Parathyroid adenoma (tissue), 2 donors: ENCODE measurements around the gene MRPL33.

Experiments used
- H2AFZ ChIP-seq: fragments of 300-600 bp; sonication (generic); one replicate; pipeline ENCODE4 v1.7.0; 2017; ENCODE audit warnings: antibody characterized with exemption, mild to moderate bottlenecking
- H3K27ac ChIP-seq: fragments of 300-600 bp; sonication (generic); one replicate; pipeline ENCODE4 v1.7.0; 2017
- H3K27me3 ChIP-seq: fragments of 300-600 bp; sonication (generic); one replicate; pipeline ENCODE4 v1.7.0; 2017; ENCODE audit warnings: low read length; ENCODE audit not compliant: control insufficient read depth, insufficient read depth
- H3K36me3 ChIP-seq: fragments of 300-600 bp; sonication (generic); one replicate; pipeline ENCODE4 v1.7.0; 2017; ENCODE audit warnings: low read length; ENCODE audit not compliant: control insufficient read depth, insufficient read depth
- H3K4me1 ChIP-seq: fragments of 300-600 bp; sonication (generic); one replicate; pipeline ENCODE4 v1.7.0; 2017; ENCODE audit warnings: control low read depth
- H3K4me2 ChIP-seq: fragments of 300-600 bp; sonication (generic); one replicate; pipeline ENCODE4 v1.7.0; 2017; ENCODE audit warnings: low read length
- H3K4me3 ChIP-seq: fragments of 300-600 bp; sonication (generic); one replicate; pipeline ENCODE4 v1.7.0; 2017; ENCODE audit warnings: low read depth, low read length
- H3K79me2 ChIP-seq: fragments of 300-600 bp; sonication (generic); one replicate; pipeline ENCODE4 v1.7.0; 2017; ENCODE audit warnings: control low read depth
- H3K9ac ChIP-seq: fragments of 300-600 bp; sonication (generic); one replicate; pipeline ENCODE4 v1.7.0; 2017; ENCODE audit warnings: mild to moderate bottlenecking
- H3K9me3 ChIP-seq: fragments of 300-600 bp; sonication (generic); one replicate; pipeline ENCODE4 v1.7.0; 2017; ENCODE audit warnings: low read length; ENCODE audit not compliant: control insufficient read depth
- CTCF ChIP-seq: fragments of 300-600 bp; sonication (generic); IDR thresholded peaks from one replicate; pipeline ENCODE4 v1.7.0; 2017; ENCODE audit warnings: antibody characterized with exemption, mild to moderate bottlenecking
- donor health status: primary hyperparathyroidism.

The MRPL33 gene

GRCh38 chr2:27795093-27795834 lies 23.7 kb downstream of the MRPL33 start:
- H3K27me3 ChIP-seq: no peaks in the 10 kb centered on the region
- no peak overlapping the region for H2AFZ ChIP-seq
- no peaks in the 10 kb centered on the region for H3K9me3 ChIP-seq
- no peaks in the 10 kb centered on the region for H3K4me1 ChIP-seq
- H3K36me3 ChIP-seq: no peaks in the 10 kb centered on the region
- no peak overlapping the region for H3K9ac ChIP-seq
- no peak overlapping the region for H3K4me2 ChIP-seq
- TF ChIP-seq CTCF: no peak
- H3K4me3 ChIP-seq: no peak overlapping the region
- no peaks in the 10 kb centered on the region for H3K79me2 ChIP-seq
- peak overlapping the region; percentile 30 for H3K27ac ChIP-seq

GRCh38 chr2:27795868-27796277 lies 24.4 kb downstream of the MRPL33 start:
- Histone ChIP-seq H3K27me3 (no peaks in the 10 kb centered on the region), H3K4me1 (no peaks in the 10 kb centered on the region), H3K4me2 (no peak overlapping the region), H3K27ac (peak overlapping the region; percentile 30), H3K4me3 (no peak overlapping the region), H3K36me3 (no peaks in the 10 kb centered on the region), H3K9me3 (no peaks in the 10 kb centered on the region), H3K79me2 (no peaks in the 10 kb centered on the region), H3K9ac (no peak overlapping the region), H2AFZ (no peak overlapping the region)
- TF ChIP-seq CTCF: no peak

- no peak overlapping the region for H3K9ac ChIP-seq
- H2AFZ ChIP-seq: no peak overlapping the region
- no peaks in the 10 kb centered on the region for H3K4me1 ChIP-seq
- no peaks in the 10 kb centered on the region for H3K36me3 ChIP-seq
- no peaks in the 10 kb centered on the region for H3K79me2 ChIP-seq
- H3K9me3 ChIP-seq: no peaks in the 10 kb centered on the region
- H3K27ac ChIP-seq: no peak overlapping the region
- H3K4me2 ChIP-seq: no peak overlapping the region
- no peak overlapping the region for H3K4me3 ChIP-seq
- H3K27me3 ChIP-seq: no peaks in the 10 kb centered on the region
- TF ChIP-seq CTCF: no peak
Observed at GRCh38 chr2:27796791-27797765, 25.6 kb downstream of the MRPL33 start.

- Histone ChIP-seq H3K4me3 (no peak overlapping the region), H3K4me2 (no peak overlapping the region), H3K27ac (no peak overlapping the region), H2AFZ (no peak overlapping the region), H3K79me2 (no peaks in the 10 kb centered on the region), H3K27me3 (no peaks in the 10 kb centered on the region), H3K36me3 (no peaks in the 10 kb centered on the region), H3K9me3 (no peaks in the 10 kb centered on the region), H3K4me1 (no peaks in the 10 kb centered on the region), H3K9ac (no peak overlapping the region)
- TF ChIP-seq CTCF: no peak
Observed at GRCh38 chr2:27797841-27798240, 26.3 kb downstream of the MRPL33 start.
